Esophagus squamous epithelium (tissue), 4 donors: ENCODE measurements around the gene PICK1.

ENCODE experiments used
- POLR2A ChIP-seq, 4 donors: fragments of 450-650 bp; IDR thresholded peaks; one replicate each; pipeline ENCODE4 v1.6.1; 2017; ENCODE audit warnings: antibody characterized with exemption in 4 of 4, mild to moderate bottlenecking in 4 of 4, moderate library complexity in 3 of 4
- TF ChIP-seq, protein P1 (sequence below), 6 experiments: fragments of 450-650 bp in 4 of 6; fragments of 200-600 bp in 2 of 6; sonication (generic) in 2 of 6; IDR thresholded peaks; one replicate each; pipeline ENCODE4 v1.5.1; 2016 to 2019; ENCODE audit warnings: antibody characterized with exemption in 6 of 6, mild to moderate bottlenecking in 4 of 6, moderate library complexity in 4 of 6

DNA sequence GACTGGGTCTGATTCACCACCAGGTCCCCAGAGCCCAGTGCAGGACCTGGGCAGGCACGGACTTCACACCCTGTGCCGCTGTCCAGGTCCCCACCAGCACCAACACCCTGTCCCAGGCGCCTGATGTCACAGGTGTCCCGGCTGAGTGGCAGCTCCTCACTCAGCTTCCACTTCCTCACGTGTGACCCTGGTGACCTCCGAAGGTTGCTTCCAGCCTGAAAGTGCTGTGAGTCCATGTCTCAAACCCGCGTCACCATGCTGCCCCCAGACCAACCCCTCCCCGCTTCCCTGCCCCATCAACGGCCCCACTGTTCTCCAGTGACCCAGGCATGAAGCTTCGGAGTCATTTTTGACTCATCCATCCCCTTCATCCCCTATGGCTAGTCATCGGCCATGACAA, 25.7 kb upstream of the PICK1 start:
- TF ChIP-seq, protein P1, sequence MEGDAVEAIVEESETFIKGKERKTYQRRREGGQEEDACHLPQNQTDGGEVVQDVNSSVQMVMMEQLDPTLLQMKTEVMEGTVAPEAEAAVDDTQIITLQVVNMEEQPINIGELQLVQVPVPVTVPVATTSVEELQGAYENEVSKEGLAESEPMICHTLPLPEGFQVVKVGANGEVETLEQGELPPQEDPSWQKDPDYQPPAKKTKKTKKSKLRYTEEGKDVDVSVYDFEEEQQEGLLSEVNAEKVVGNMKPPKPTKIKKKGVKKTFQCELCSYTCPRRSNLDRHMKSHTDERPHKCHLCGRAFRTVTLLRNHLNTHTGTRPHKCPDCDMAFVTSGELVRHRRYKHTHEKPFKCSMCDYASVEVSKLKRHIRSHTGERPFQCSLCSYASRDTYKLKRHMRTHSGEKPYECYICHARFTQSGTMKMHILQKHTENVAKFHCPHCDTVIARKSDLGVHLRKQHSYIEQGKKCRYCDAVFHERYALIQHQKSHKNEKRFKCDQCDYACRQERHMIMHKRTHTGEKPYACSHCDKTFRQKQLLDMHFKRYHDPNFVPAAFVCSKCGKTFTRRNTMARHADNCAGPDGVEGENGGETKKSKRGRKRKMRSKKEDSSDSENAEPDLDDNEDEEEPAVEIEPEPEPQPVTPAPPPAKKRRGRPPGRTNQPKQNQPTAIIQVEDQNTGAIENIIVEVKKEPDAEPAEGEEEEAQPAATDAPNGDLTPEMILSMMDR (IDR thresholded peaks at IDR 0.05) = no peak
- no peak for TF ChIP-seq POLR2A (IDR thresholded peaks at IDR 0.05)
